Measurements from ENCODE around the gene PAQR6.
A peak's percentile ranks its signal among the peaks of the same experiment; 100 is the strongest.

Gene PAQR6

GRCh38 chr1:156259805-156260204, 11.9 kb upstream of the PAQR6 start:
- peak; percentile 32 for TF ChIP-seq CTCF (IDR thresholded peaks at IDR 0.05; ENCODE audit: extremely low read depth, insufficient read depth, missing control alignments)
- DNase-seq (ENCODE audit: low spot score), result no peak
- in situ Hi-C loops (cut with MboI; ENCODE audit: low pct_unique_long_range_greater_than_20kb, low sequenced_read_pairs, unreplicated experiment), result no loop called here

- in situ Hi-C loops (cut with MboI; ENCODE audit: low pct_unique_long_range_greater_than_20kb, low sequenced_read_pairs, unreplicated experiment), result no loop called here
These were observed 11.0 kb upstream of the PAQR6 start for GRCh38 chr1:156258859-156259258.

GRCh38 chr1:156257711-156258110, 9.9 kb upstream of the PAQR6 start:
- TF ChIP-seq CTCF (IDR thresholded peaks at IDR 0.05; ENCODE audit: extremely low read depth, insufficient read depth, missing control alignments), result no peak
- no peak for DNase-seq (ENCODE audit: low spot score)
- in situ Hi-C loops (cut with MboI; ENCODE audit: low pct_unique_long_range_greater_than_20kb, low sequenced_read_pairs, unreplicated experiment), result no loop called here

More at GRCh38 chr1:156258859-156259258, 11.0 kb upstream of the PAQR6 start:
- no peak for DNase-seq (ENCODE audit: low spot score)
- TF ChIP-seq CTCF (IDR thresholded peaks at IDR 0.05; ENCODE audit: extremely low read depth, insufficient read depth, missing control alignments), result no peak

GRCh38 chr1:156253634-156254033, 5.8 kb upstream of the PAQR6 start:
- in situ Hi-C loops (cut with MboI; ENCODE audit: low pct_unique_long_range_greater_than_20kb, low sequenced_read_pairs, unreplicated experiment), result no loop called here
- DNase-seq (ENCODE audit: low spot score), result no peak
- no peak for TF ChIP-seq CTCF (IDR thresholded peaks at IDR 0.05; ENCODE audit: extremely low read depth, insufficient read depth, missing control alignments)

GRCh38 chr1:156251527-156251926, 3.7 kb upstream of the PAQR6 start:
- in situ Hi-C loops (cut with MboI; ENCODE audit: low pct_unique_long_range_greater_than_20kb, low sequenced_read_pairs, unreplicated experiment), result no loop called here
- no peak for TF ChIP-seq CTCF (IDR thresholded peaks at IDR 0.05; ENCODE audit: extremely low read depth, insufficient read depth, missing control alignments)
- no peak for DNase-seq (ENCODE audit: low spot score)

GRCh38 chr1:156249593-156249992, 1.7 kb upstream of the PAQR6 start:
- TF ChIP-seq CTCF (IDR thresholded peaks at IDR 0.05; ENCODE audit: extremely low read depth, insufficient read depth, missing control alignments), result no peak
- in situ Hi-C loops (cut with MboI; ENCODE audit: low pct_unique_long_range_greater_than_20kb, low sequenced_read_pairs, unreplicated experiment), result no loop called here
- DNase-seq (ENCODE audit: low spot score), result no peak

GRCh38 chr1:156248323-156248683, 447 bp upstream of the PAQR6 start:
- in situ Hi-C loops (cut with MboI; ENCODE audit: low pct_unique_long_range_greater_than_20kb, low sequenced_read_pairs, unreplicated experiment), result no loop called here
- no peak for TF ChIP-seq CTCF (IDR thresholded peaks at IDR 0.05; ENCODE audit: extremely low read depth, insufficient read depth, missing control alignments)
- DNase-seq (ENCODE audit: low spot score), result no peak
